Measurements from ENCODE around the gene TUBGCP3. TPM values are rescaled to one million over a fixed set of nuclear protein-coding genes. Genes with fewer than 3 reads are reported as not detected.

Gene TUBGCP3
- total RNA-seq, 1 experiment from 2014 or later: 47.4 TPM

GRCh38 chr13:112603641-112604225 is 15.8 kb upstream of the TUBGCP3 start:
- H3K36me3 ChIP-seq (ENCODE audit: low read depth): no peaks in the 10 kb centered on the region
- 0 out of 2 replicates have a peak, but pooled peaks cover 5% of the 10 kb centered on the region for H3K4me1 ChIP-seq (replicated peaks; ENCODE audit: insufficient read depth)
- TF ChIP-seq CTCF (conservative IDR thresholded peaks at IDR 0.05) (no peak), EZH2 (IDR thresholded peaks at IDR 0.05; ENCODE audit: low read depth) (no peak)
- POLR2A ChIA-PET (ENCODE audit: unreplicated experiment): no interaction called here
- H3K9me3 ChIP-seq (ENCODE audit: insufficient read depth, low read depth): no peaks in the 10 kb centered on the region
- H3K79me2 ChIP-seq (ENCODE audit: low read depth): no peaks in the 10 kb centered on the region
- no peak overlapping the region for H2AFZ ChIP-seq
- peaks cover 43% of the 10 kb centered on the region for H3K27me3 ChIP-seq (ENCODE audit: insufficient read depth, low read depth)
- CTCF ChIA-PET: no interaction called here
- intact Hi-C loops (cut with micrococcal nuclease; ENCODE audit: unreplicated experiment): no loop called here
- H3K4me3 ChIP-seq: no peak overlapping the region
- DNase-seq: no peak
- no TSS peak for BruUV-seq (replicated peaks)
- no peaks in the 10 kb centered on the region for H3F3A ChIP-seq (ENCODE audit: insufficient read depth, low read depth)
- no peak overlapping the region for H3K27ac ChIP-seq
- no peak overlapping the region for H3K4me2 ChIP-seq
- no peaks in the 10 kb centered on the region for H3K9me2 ChIP-seq (ENCODE audit: insufficient read depth)
- no peaks in the 10 kb centered on the region for H4K20me1 ChIP-seq (ENCODE audit: insufficient read depth)

- no peaks in the 10 kb centered on the region for H3K9me3 ChIP-seq (ENCODE audit: insufficient read depth, low read depth)
- no peaks in the 10 kb centered on the region for H3K9me2 ChIP-seq (ENCODE audit: insufficient read depth)
- H4K20me1 ChIP-seq (ENCODE audit: insufficient read depth): no peaks in the 10 kb centered on the region
- no peak overlapping the region for H3K27ac ChIP-seq
- DNase-seq: no peak
- H3K4me3 ChIP-seq: no peak overlapping the region
- no peak for TF ChIP-seq EZH2 (IDR thresholded peaks at IDR 0.05; ENCODE audit: low read depth)
- no peak for TF ChIP-seq CTCF (conservative IDR thresholded peaks at IDR 0.05)
- ChIA-PET POLR2A (ENCODE audit: unreplicated experiment) (no interaction called here), CTCF (no interaction called here)
- no peaks in the 10 kb centered on the region for H3F3A ChIP-seq (ENCODE audit: insufficient read depth, low read depth)
- BruUV-seq (replicated peaks): no TSS peak
- 0 out of 2 replicates have a peak, but pooled peaks cover 5% of the 10 kb centered on the region for H3K4me1 ChIP-seq (replicated peaks; ENCODE audit: insufficient read depth)
- no peaks in the 10 kb centered on the region for H3K36me3 ChIP-seq (ENCODE audit: low read depth)
- H2AFZ ChIP-seq: no peak overlapping the region
- H3K27me3 ChIP-seq (ENCODE audit: insufficient read depth, low read depth): peaks cover 49% of the 10 kb centered on the region
- no peaks in the 10 kb centered on the region for H3K79me2 ChIP-seq (ENCODE audit: low read depth)
- intact Hi-C loops (cut with micrococcal nuclease; ENCODE audit: unreplicated experiment): no loop called here
- no peak overlapping the region for H3K4me2 ChIP-seq
Measured at GRCh38 chr13:112602189-112602588, 14.2 kb upstream of the TUBGCP3 start.

- H3K36me3 ChIP-seq (ENCODE audit: low read depth): no peaks in the 10 kb centered on the region
- H3K4me3 ChIP-seq: no peak overlapping the region
- intact Hi-C loops (cut with micrococcal nuclease; ENCODE audit: unreplicated experiment): no loop called here
- POLR2A ChIA-PET (ENCODE audit: unreplicated experiment): no interaction called here
- CTCF ChIA-PET: no interaction called here
- no peaks in the 10 kb centered on the region for H3F3A ChIP-seq (ENCODE audit: insufficient read depth, low read depth)
- H3K4me1 ChIP-seq (replicated peaks; ENCODE audit: insufficient read depth): 0 out of 2 replicates have a peak, but pooled peaks cover 5% of the 10 kb centered on the region
- TF ChIP-seq CTCF (conservative IDR thresholded peaks at IDR 0.05): no peak
- H3K79me2 ChIP-seq (ENCODE audit: low read depth): no peaks in the 10 kb centered on the region
- no peaks in the 10 kb centered on the region for H3K9me3 ChIP-seq (ENCODE audit: insufficient read depth, low read depth)
- no peak overlapping the region for H3K27ac ChIP-seq
- no peak overlapping the region for H2AFZ ChIP-seq
- DNase-seq: no peak
- BruUV-seq (replicated peaks): no TSS peak
- H3K9me2 ChIP-seq (ENCODE audit: insufficient read depth): no peaks in the 10 kb centered on the region
- no peaks in the 10 kb centered on the region for H4K20me1 ChIP-seq (ENCODE audit: insufficient read depth)
- peaks cover 57% of the 10 kb centered on the region for H3K27me3 ChIP-seq (ENCODE audit: insufficient read depth, low read depth)
- H3K4me2 ChIP-seq: no peak overlapping the region
Measured at GRCh38 chr13:112601371-112601770, 13.4 kb upstream of the TUBGCP3 start.

All from PC-9 (cell line).